HepG2 (cell line): ENCODE data around the gene TERB2. TPM values are rescaled to one million over a fixed set of nuclear protein-coding genes. Genes with fewer than 3 reads are reported as not detected.
A peak's percentile ranks its signal among the peaks of the same experiment; 100 is the strongest.

Experiments
- ATAC-seq: fragments of 200-7000 bp; cut with Tn5 transposase; 3 replicates; pipeline ENCODE4 v1.9.1; 2020; ENCODE audit warnings: mild to moderate bottlenecking, moderate library complexity
- BruUV-seq: library from RNA; stranded (reverse); fragments of 400-500 nt; replicated peaks from 2 replicates; lab custom pipeline; 2021; lab: Mats Ljungman, UMichigan
- CTCF ChIA-PET: fragments of 300-600 bp; formaldehyde crosslinking; extraction: SDS; loops from one replicate; lab custom pipeline; 2021; ENCODE audit warnings: low total read pairs, inconsistent platforms, low intra/inter-chr PET ratio; lab: Yijun Ruan, JAX
- POLR2A ChIA-PET: fragments of 350-600 bp; sonication (Branson Sonifier 250); formaldehyde crosslinking; loops from one replicate; lab custom pipeline; 2020; ENCODE audit warnings: antibody characterized with exemption, inconsistent platforms; lab: Yijun Ruan, JAX
- DNase-seq: peaks from one replicate; pipeline ENCODE4 v3.0.0-alpha.2; 2015; ENCODE audit warnings: low spot score
- FAIRE-seq: peaks from 3 replicates; lab custom pipeline; 2011; peaks lifted over from hg19 to GRCh38; lab: Jason Lieb, UNC
- H2AFZ ChIP-seq: one replicate; pipeline ENCODE4 v1.6.1; 2011; ENCODE audit warnings: low read length, inconsistent platforms
- H3K27ac ChIP-seq: fragments of 300-600 bp; 3 replicates; pipeline ENCODE4 v1.8.0; 2011; ENCODE audit warnings: mixed run types, mild to moderate bottlenecking, mixed read lengths, low read length, inconsistent platforms; ENCODE audit not compliant: insufficient read depth; ENCODE audit errors: extremely low read length
- H3K27me3 ChIP-seq, 2 experiments: fragments of 200-600 bp in 1 of 2; 2 replicates in 1 of 2; 3 replicates in 1 of 2; pipeline versions ENCODE4 v1.6.0 to v1.8.0; 2011; ENCODE audit warnings: low read length in 2 of 2, mild to moderate bottlenecking in 2 of 2, moderate library complexity in 2 of 2, inconsistent platforms in 1 of 2; ENCODE audit not compliant: insufficient read depth in 2 of 2, control insufficient read depth in 1 of 2
- H3K36me3 ChIP-seq, 2 experiments: fragments of 200-600 bp in 1 of 2; replicated peaks in 1 of 2; 2 replicates in 1 of 2; 3 replicates in 1 of 2; pipeline versions ENCODE4 v1.5.1 to v1.8.0; 2011; ENCODE audit warnings: low read length in 2 of 2, inconsistent platforms in 1 of 2; ENCODE audit not compliant: insufficient read depth in 2 of 2, control insufficient read depth in 1 of 2
- H3K4me1 ChIP-seq: 2 replicates; pipeline ENCODE4 v1.5.1; 2012; ENCODE audit warnings: low read length, inconsistent platforms; ENCODE audit not compliant: insufficient read depth
- H3K4me2 ChIP-seq: 2 replicates; pipeline ENCODE4 v1.6.0; 2011; ENCODE audit warnings: low read depth, low read length, inconsistent platforms
- H3K4me3 ChIP-seq, 3 experiments: fragments of 200-600 bp in 1 of 3; sonication (generic), shearing (Covaris generic) in 1 of 3; replicated peaks in 1 of 3; 2 replicates each; pipeline ENCODE4 v1.5.1; 2011 to 2016; ENCODE audit warnings: low read length in 3 of 3, inconsistent platforms in 2 of 3, low read depth in 2 of 3, mild to moderate bottlenecking in 2 of 3, control low read depth in 1 of 3, mixed read lengths in 1 of 3; ENCODE audit not compliant: insufficient read depth in 1 of 3
- H3K79me2 ChIP-seq: one replicate; pipeline ENCODE4 v1.6.1; 2011; ENCODE audit warnings: low read length, inconsistent platforms; ENCODE audit not compliant: insufficient read depth
- H3K9ac ChIP-seq: 2 replicates; pipeline ENCODE4 v1.6.0; 2011; ENCODE audit warnings: mild to moderate bottlenecking, low read depth, low read length, inconsistent platforms; ENCODE audit not compliant: insufficient read depth
- H3K9me3 ChIP-seq: 2 replicates; pipeline ENCODE4 v1.5.1; 2012; ENCODE audit warnings: mild to moderate bottlenecking, low read length
- H4K20me1 ChIP-seq: 2 replicates; pipeline ENCODE4 v1.6.0; 2011; ENCODE audit warnings: inconsistent platforms, mild to moderate bottlenecking, low read length, moderate library complexity; ENCODE audit not compliant: insufficient read depth
- ATF1 ChIP-seq: IDR thresholded peaks from 2 replicates; pipeline ENCODE4 v1.6.1; 2016; ENCODE audit warnings: mild to moderate bottlenecking, control low read depth
- GPN1 ChIP-seq: sonication (generic); formaldehyde crosslinking; IDR thresholded peaks from 2 replicates; pipeline ENCODE4 v1.5.1; 2020; ENCODE audit warnings: missing genetic modification reagents, borderline replicate concordance
- GTF3A ChIP-seq: sonication (generic); formaldehyde crosslinking; conservative IDR thresholded peaks from 2 replicates; pipeline ENCODE4 v1.4.0; 2020; ENCODE audit warnings: mild to moderate bottlenecking, missing genetic modification reagents
- HMGXB3 ChIP-seq: sonication (generic); formaldehyde crosslinking; IDR thresholded peaks from 2 replicates; pipeline ENCODE4 v1.4.0; 2020; ENCODE audit warnings: missing genetic modification reagents, borderline replicate concordance
- NR1H2 ChIP-seq: sonication (generic); formaldehyde crosslinking; IDR thresholded peaks from 2 replicates; pipeline ENCODE4 v1.8.1; 2022; ENCODE audit warnings: low read depth, missing genetic modification reagents, borderline replicate concordance
- SRSF1 ChIP-seq: fragments of 200-400 bp; formaldehyde crosslinking; optimal IDR thresholded peaks from 2 replicates; pipeline ENCODE3; 2017; ENCODE audit warnings: mild to moderate bottlenecking, low read depth, low read length, moderate library complexity
- ZBTB21 ChIP-seq: sonication (generic); formaldehyde crosslinking; IDR thresholded peaks from 2 replicates; pipeline ENCODE4 v1.4.0; 2020; ENCODE audit warnings: missing genetic modification reagents
- ZFP37 ChIP-seq: sonication (generic); formaldehyde crosslinking; IDR thresholded peaks from 2 replicates; pipeline ENCODE4 v1.4.0; 2020; ENCODE audit warnings: missing genetic modification reagents, borderline replicate concordance
- ZIK1 ChIP-seq: sonication (generic); formaldehyde crosslinking; IDR thresholded peaks from 2 replicates; pipeline ENCODE4 v1.5.0; 2020; ENCODE audit warnings: mild to moderate bottlenecking, low read depth, missing genetic modification reagents, borderline replicate concordance
- WGBS: methylation state at CpG from one replicate; pipeline ENCODE4 v1.1.6; 2017; ENCODE audit warnings: low lambda C conversion rate; 5-methylcytosine and 5-hydroxymethylcytosine counted together
- in situ Hi-C: cut with HindIII; loops from 2 replicates; pipeline ENCODE4 v1.10.0; 2017; ENCODE audit warnings: low pct_unique_long_range_greater_than_20kb; ENCODE audit not compliant: extremely low pct_ligation_motif_present
- intact Hi-C: fragments of 100-400 bp; cut with micrococcal nuclease; formaldehyde crosslinking; loops from one replicate; pipeline ENCODE4 v1.10.0; 2022; ENCODE audit not compliant: unreplicated experiment
- polyA plus RNA-seq, 8 experiments: library from polyadenylated mRNA; depleted of rRNA in 3 of 8; stranded (reverse) in 7 of 8; unstranded in 1 of 8; fragments of >200 nt; fragmentation: Illumina TruSeq in 4 of 8; extraction: Trizol in 4 of 8; gene quantifications; 2 replicates each; pipeline versions ENCODE4 v1.2.1 to v1.2.3, GENCODE V29; 2011 to 2016; ENCODE audit warnings: low read depth in 4 of 8, missing spikeins in 1 of 8, mixed read lengths in 1 of 8; ENCODE audit not compliant: insufficient read depth in 1 of 8
- total RNA-seq, 5 experiments: library from RNA; depleted of rRNA; stranded (reverse); fragments of >200 nt; fragmentation: Illumina TruSeq; extraction: Trizol; gene quantifications; 2 replicates each; pipeline ENCODE4 v1.2.3, GENCODE V29; 2016; ENCODE audit warnings: low read depth in 1 of 5
- TF ChIP-seq, protein P1 (sequence below): sonication (generic); formaldehyde crosslinking; IDR thresholded peaks from 2 replicates; pipeline ENCODE4 v1.5.1; 2020; ENCODE audit warnings: missing genetic modification reagents, mild to moderate bottlenecking, borderline replicate concordance
- TF ChIP-seq, protein P2 (sequence below): sonication (generic); formaldehyde crosslinking; IDR thresholded peaks from 2 replicates; pipeline ENCODE4 v1.5.0; 2020; ENCODE audit warnings: mild to moderate bottlenecking, missing genetic modification reagents

The TERB2 gene
- total and polyA plus RNA-seq, 2 of the 13 experiments (the other 11 are each of a cell fraction or from before 2014, with no cell fraction given): not detected

- intact Hi-C loops: loop anchor here (5.0 kb wide), 1 partner anchor 41 kb away; no protein-coding TSS in a partner anchor
- ATAC-seq: peak; percentile 96
- POLR2A ChIA-PET: interaction anchor here (0.8 to 1.9 kb wide), 3 partner anchors 14 to 45 kb away, joined by 4 to 10 read pairs (median 7); no protein-coding TSS in a partner anchor
- TF ChIP-seq, protein P1, sequence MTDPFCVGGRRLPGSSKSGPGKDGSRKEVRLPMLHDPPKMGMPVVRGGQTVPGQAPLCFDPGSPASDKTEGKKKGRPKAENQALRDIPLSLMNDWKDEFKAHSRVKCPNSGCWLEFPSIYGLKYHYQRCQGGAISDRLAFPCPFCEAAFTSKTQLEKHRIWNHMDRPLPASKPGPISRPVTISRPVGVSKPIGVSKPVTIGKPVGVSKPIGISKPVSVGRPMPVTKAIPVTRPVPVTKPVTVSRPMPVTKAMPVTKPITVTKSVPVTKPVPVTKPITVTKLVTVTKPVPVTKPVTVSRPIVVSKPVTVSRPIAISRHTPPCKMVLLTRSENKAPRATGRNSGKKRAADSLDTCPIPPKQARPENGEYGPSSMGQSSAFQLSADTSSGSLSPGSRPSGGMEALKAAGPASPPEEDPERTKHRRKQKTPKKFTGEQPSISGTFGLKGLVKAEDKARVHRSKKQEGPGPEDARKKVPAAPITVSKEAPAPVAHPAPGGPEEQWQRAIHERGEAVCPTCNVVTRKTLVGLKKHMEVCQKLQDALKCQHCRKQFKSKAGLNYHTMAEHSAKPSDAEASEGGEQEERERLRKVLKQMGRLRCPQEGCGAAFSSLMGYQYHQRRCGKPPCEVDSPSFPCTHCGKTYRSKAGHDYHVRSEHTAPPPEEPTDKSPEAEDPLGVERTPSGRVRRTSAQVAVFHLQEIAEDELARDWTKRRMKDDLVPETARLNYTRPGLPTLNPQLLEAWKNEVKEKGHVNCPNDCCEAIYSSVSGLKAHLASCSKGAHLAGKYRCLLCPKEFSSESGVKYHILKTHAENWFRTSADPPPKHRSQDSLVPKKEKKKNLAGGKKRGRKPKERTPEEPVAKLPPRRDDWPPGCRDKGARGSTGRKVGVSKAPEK (CRISPR knock-in tag): no peak; the same call in 1 of the 2 replicates
- TF ChIP-seq ATF1 (no peak), HMGXB3 (CRISPR knock-in tag) (no peak), NR1H2 (CRISPR knock-in tag) (0 out of 2 replicates have a peak, but pooled peaks have one; percentile 75), GTF3A (CRISPR knock-in tag) (no peak), SRSF1 (no peak), ZFP37 (CRISPR knock-in tag) (no peak), ZBTB21 (CRISPR knock-in tag) (no peak), ZIK1 (CRISPR knock-in tag) (no peak), GPN1 (no peak)
- TF ChIP-seq, protein P2, sequence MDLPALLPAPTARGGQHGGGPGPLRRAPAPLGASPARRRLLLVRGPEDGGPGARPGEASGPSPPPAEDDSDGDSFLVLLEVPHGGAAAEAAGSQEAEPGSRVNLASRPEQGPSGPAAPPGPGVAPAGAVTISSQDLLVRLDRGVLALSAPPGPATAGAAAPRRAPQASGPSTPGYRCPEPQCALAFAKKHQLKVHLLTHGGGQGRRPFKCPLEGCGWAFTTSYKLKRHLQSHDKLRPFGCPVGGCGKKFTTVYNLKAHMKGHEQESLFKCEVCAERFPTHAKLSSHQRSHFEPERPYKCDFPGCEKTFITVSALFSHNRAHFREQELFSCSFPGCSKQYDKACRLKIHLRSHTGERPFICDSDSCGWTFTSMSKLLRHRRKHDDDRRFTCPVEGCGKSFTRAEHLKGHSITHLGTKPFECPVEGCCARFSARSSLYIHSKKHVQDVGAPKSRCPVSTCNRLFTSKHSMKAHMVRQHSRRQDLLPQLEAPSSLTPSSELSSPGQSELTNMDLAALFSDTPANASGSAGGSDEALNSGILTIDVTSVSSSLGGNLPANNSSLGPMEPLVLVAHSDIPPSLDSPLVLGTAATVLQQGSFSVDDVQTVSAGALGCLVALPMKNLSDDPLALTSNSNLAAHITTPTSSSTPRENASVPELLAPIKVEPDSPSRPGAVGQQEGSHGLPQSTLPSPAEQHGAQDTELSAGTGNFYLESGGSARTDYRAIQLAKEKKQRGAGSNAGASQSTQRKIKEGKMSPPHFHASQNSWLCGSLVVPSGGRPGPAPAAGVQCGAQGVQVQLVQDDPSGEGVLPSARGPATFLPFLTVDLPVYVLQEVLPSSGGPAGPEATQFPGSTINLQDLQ (CRISPR knock-in tag): peak; percentile 62
These were observed 66.6 kb downstream of the TERB2 start, which contains the start of gene SORD for GRCh38 chr15:45022871-45023658. Gene SORD, plus strand, starts transcription at chr15:45023195. Its CDS starts 89 bp downstream, at chr15:45023284.

More at GRCh38 chr15:45022871-45023658, 66.6 kb downstream of the TERB2 start, which contains the start of gene SORD:
- 6% methylated on average over 11 of the region's 48 CpGs for WGBS
- in situ Hi-C loops: no loop called here
- Histone ChIP-seq H4K20me1 (no peaks in the 10 kb centered on the region), H3K4me1 (peaks cover 85% of the 10 kb centered on the region), H3K79me2 (peaks cover 40% of the 10 kb centered on the region), H3K9ac (peak within 1 kb of the TSS; percentile 93), H2AFZ (no peak within 1 kb of the TSS), H3K4me3 (peak within 1 kb of the TSS; percentile 82 to 93 (median 91)), H3K9me3 (no peaks in the 10 kb centered on the region), H3K4me2 (peak within 1 kb of the TSS; percentile 99), H3K27me3 (no peaks in the 10 kb centered on the region; a peak in 1 of 5 replicates), H3K36me3 (peaks cover 2 to 9% of the 10 kb centered on the region in 2 experiments; a peak in 2 of 5 replicates), H3K27ac (peak within 1 kb of the TSS; percentile 81)
- no TSS peak for BruUV-seq
- FAIRE-seq (no peak), DNase-seq (peak; percentile 86)
- CTCF ChIA-PET: no interaction called here
